HG03460 (cell line): Measurements from ENCODE around the gene ASB4.
"Not testable (repeated sequence)": the region's sequence is repeated elsewhere in the genome, so short reads cannot be mapped to it uniquely, and the experiment has no call there.

Source experiments
- ATAC-seq: cut with Tn5 transposase; IDR thresholded peaks from one replicate; pipeline ENCODE4 v1.9.1; 2021; ENCODE audit not compliant: unreplicated experiment

ASB4 gene, protein sequence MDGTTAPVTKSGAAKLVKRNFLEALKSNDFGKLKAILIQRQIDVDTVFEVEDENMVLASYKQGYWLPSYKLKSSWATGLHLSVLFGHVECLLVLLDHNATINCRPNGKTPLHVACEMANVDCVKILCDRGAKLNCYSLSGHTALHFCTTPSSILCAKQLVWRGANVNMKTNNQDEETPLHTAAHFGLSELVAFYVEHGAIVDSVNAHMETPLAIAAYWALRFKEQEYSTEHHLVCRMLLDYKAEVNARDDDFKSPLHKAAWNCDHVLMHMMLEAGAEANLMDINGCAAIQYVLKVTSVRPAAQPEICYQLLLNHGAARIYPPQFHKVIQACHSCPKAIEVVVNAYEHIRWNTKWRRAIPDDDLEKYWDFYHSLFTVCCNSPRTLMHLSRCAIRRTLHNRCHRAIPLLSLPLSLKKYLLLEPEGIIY

DNA sequence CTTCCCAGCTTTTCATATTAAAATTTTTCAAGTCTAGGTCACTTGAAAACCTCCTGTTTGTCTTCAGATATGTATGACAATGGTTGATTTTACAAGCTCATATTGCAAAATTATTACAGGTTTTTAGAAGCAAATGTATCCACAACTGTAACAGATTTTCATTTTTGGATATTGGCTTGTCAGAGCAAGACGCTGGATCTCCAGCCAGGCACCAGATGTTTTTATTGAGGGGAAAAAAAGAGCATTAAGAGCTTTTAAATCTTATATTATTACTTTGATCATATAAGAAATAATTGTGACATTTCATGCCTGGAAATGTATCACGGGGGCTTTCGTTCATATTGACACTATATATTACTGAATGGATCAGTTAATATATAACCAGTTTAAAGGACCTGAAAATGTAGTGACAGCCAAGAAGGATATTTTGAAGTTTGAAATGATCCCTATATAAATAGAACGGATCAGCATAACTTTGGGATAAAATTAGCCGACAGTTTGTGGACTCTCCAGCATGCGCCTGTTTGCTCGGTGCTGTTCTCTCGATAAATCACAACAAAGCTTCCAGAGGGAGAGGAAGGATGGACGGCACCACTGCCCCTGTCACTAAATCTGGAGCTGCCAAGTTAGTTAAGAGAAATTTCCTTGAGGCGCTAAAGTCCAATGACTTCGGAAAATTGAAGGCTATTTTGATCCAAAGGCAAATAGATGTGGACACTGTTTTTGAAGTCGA, at the start of gene ASB4:
TSS of gene ASB4 (plus strand) at position 553 of the 733 bp plus-strand sequence. CDS start at position 582, 29 bp downstream.
- no peak for ATAC-seq

DNA sequence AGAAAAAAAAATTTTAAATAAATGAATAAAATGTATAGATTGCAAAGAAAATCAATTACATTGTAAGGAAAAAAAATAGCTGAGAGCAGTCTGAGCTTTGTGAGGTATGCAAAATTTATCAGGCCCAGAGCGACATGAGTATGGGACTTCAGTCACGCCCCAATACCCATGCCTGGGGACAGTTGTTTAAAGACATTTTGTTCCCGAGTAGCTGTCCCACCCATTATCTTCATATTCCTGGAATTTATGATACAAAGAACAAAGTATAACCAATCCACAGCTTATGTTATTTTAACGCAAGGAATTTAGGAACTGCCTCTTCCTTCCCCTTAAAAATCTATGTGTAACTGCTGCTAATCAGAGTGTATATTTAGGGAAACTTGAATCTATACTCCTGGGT, 49.3 kb upstream of the ASB4 start:
- ATAC-seq, result no peak

DNA sequence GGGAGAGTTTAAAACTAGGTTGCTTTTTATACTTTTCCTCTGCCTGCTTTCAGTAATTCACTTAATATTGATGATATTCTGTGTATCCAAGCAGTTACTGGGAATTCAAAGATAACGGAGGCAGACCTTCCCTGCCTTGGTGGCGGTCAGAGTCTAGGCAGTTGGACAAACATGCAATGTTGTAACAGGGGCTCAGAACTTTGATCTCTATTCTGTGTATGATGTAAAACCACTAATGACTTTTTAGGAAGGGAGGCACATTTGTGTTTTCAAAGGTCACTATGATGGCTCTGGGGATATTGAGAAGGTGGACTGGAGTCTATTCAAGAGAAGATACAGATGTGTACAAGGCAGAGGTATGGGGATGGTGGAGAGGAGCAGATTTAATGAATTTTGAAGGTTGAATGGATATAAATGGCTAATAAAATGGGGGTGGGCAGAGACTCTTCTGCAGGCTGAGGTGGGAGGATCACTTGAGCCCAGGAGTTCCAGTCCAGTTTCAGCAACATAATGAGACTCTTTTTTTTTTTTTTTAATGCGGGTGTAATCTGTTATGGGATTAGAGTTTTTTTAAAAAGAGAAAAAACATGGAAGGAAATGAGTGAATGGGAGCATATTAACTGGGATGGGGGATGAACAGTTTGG, 45.2 kb upstream of the ASB4 start:
- ATAC-seq, result no peak

- ATAC-seq, result no peak
Observed at GRCh38 chr7:95441042-95441823, 44.5 kb upstream of the ASB4 start.

GRCh38 chr7:95444796-95445195, 40.9 kb upstream of the ASB4 start:
- ATAC-seq, result no peak

- no peak for ATAC-seq
Observed at GRCh38 chr7:95446618-95447017, 39.1 kb upstream of the ASB4 start.

- peak; percentile 79 for ATAC-seq
Observed at GRCh38 chr7:95454438-95455045, 31.2 kb upstream of the ASB4 start.

DNA sequence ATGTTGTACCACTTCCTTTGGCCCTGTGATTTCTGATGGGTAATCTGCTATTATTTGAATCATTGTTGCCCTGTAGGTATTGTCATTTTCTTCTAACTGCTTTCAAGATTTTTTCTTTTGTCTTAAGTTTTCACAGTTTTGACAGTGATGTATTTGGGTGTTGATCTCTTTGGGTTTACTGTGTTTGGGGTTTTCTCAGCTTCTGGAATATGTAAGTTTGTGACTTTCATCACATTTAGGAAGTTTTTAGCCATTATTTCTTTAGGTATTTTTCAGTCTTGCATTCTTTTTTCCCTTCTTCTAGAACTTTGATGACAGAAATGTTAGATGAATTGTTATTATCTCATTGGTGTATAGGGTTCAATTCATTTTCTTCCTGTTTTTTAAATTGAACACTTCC, 27.8 kb upstream of the ASB4 start:
- ATAC-seq, result no peak

GRCh38 chr7:95460653-95461052, 25.1 kb upstream of the ASB4 start:
- ATAC-seq, result not testable (repeated sequence)

DNA sequence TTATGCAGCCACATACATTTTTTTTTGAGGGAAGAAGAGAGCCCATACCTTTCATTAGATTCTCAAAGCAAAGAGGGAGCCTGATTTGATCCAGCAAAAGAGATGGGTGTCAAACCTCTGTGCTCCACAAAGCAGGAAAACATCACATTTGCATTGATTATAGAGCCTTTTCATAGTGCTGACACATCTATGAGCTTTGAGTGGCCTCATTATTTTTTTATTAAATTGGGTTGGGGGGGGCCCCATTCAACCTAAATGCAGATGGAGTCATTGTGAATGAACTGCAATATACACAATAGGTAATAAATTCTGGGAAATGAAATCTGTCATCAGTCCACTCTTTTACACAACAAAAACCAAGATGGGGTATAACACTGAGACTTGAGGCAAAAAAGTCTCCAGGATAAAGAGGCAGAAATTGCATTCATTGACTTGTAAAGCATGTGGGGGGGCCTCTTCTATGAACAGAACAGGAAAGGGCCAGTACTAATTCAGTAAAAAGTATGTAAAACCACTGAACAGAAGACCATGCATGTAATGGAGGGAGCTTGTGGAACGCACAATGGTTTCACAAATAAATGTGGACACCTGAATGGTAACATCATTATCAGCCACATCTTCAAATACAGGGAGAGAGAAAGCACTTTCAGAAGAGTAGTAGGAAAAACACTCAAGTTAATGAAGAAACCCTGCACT, 17.7 kb upstream of the ASB4 start:
- ATAC-seq, result no peak

GRCh38 chr7:95469187-95469586, 16.6 kb upstream of the ASB4 start:
- ATAC-seq, result no peak

DNA sequence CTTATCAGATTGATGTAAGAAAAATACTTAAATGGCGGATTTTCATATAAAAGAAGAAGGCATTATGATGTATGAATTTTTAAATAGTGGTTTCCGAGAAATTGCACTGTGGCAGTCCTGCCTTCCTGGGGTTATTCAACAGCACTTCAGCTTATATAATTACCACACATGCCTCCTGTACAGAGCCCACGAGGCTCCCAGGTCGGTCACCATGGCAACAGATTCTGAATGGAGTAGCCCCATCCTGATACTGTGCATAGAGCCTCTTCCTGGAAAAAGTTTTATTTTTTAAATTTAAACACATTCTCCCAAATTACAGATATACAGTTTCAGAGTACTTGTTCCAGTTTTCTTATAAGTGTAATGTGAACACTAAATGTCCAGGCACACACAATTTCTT, 15.9 kb upstream of the ASB4 start:
- no peak for ATAC-seq

DNA sequence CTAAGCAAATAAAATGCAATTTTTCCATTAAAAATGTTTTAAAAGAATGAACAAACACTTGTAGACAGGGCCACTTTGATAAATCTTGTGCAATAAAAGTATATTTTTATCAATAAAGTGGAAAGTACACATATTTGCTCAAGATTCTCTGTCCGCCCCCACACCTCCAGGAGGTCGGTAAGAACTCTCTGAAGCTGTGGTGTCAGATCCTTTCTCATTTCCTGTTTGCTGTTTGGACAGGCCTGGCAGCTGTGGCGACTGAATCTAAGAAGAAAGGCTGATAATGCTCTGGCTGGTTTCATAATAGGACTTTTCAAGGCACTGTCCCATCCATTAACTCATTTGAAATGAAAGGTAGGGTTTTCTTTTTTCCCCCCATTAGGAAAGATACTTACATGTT, 15.3 kb upstream of the ASB4 start:
- peak; percentile 95 for ATAC-seq

- ATAC-seq, result no peak
Observed at GRCh38 chr7:95471071-95471470, 14.7 kb upstream of the ASB4 start.

- no peak for ATAC-seq
Observed at GRCh38 chr7:95472581-95473161, 13.1 kb upstream of the ASB4 start.

GRCh38 chr7:95473276-95473985, 12.3 kb upstream of the ASB4 start:
- ATAC-seq, result no peak

DNA sequence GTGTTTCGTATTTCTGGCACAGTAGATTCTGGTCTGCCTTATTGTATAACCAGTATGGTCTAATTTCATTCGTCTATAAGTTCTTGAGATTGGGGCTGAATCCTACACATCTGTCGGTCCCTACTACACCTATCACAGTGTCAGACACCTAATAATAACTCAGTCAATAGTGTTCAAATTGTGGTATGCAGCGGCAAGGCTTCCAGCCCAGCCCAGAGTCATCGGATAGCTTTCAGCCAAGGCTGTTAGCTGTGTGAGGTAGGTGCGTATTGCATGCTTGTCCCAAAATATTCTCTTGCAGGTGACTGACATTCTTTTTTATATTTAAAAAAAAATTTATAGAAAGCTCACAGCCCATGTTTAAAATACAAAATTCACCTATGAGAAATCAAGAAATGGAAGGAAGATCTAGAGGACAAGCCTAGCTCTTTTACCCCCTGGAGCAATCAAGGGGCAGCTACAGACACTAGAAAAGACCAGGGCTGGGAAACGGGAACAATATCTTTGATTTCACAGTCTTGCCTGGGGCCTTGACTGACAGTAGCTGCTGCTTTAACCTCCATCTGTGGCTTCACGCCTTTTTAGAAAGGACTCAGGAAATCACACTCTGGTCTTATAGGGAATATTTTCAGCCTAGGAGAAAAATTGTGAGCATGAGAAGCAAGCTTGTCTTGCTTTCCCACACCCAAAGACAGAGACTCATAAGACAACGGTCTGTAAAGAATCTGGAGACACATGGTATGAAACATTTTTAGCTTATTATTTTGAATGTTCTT, 9.5 kb upstream of the ASB4 start:
- ATAC-seq, result no peak

GRCh38 chr7:95476904-95477594, 8.7 kb upstream of the ASB4 start:
- peak; percentile 67 for ATAC-seq
